Adipose tissue (tissue), 3 donors: ENCODE results near the gene PDE4B. TPM values are rescaled to one million over a fixed set of nuclear protein-coding genes. Genes with fewer than 3 reads are reported as not detected.

Experiments
- H3K27ac ChIP-seq: one replicate; pipeline ENCODE4 v1.5.1; 2013; ENCODE audit warnings: low read depth, low read length
- WGBS, 3 donors: extraction: QIAGEN DNeasy Blood & Tissue Kit; methylation state at CpG; one replicate each; pipeline ENCODE4 v1.1.7; 2013; 5-methylcytosine and 5-hydroxymethylcytosine counted together
- polyA plus RNA-seq, 3 donors: library from polyadenylated mRNA; stranded (reverse); fragments of 200-250 nt; gene quantifications; one replicate each; pipeline ENCODE4 v1.2.3, GENCODE V29; 2013
- donor health status: healthy with polysubstance abuse.
- donor health status: Bipolar disorder and iron deficiency.
- donor health status: healthy.

PDE4B gene
- polyA plus RNA-seq, 3 donors, result 1.3 to 10.0 (median 9.4) TPM

- H3K27ac ChIP-seq, result no peak overlapping the region
- 53 to 66% (median 62%) methylated on average over 1 of the region's 1 CpG for WGBS, 3 donors
Observed at GRCh38 chr1:66274634-66275033, 481.9 kb downstream of the PDE4B start.

- no peak overlapping the region for H3K27ac ChIP-seq
- WGBS, 3 donors, result 73 to 96% (median 87%) methylated on average over 1 of the region's 1 CpG
Observed at GRCh38 chr1:66275083-66275482, 482.4 kb downstream of the PDE4B start.

- H3K27ac ChIP-seq, result no peak overlapping the region
- 45 to 54% (median 50%) methylated on average over 5 of the region's 5 CpGs for WGBS, 3 donors
Observed at GRCh38 chr1:66275601-66276023, 482.9 kb downstream of the PDE4B start.

GRCh38 chr1:66276218-66276617, 483.5 kb downstream of the PDE4B start:
- 63 to 85% (median 65%) methylated on average over 3 of the region's 3 CpGs for WGBS, 3 donors
- no peak overlapping the region for H3K27ac ChIP-seq

GRCh38 chr1:66278260-66279021, 485.7 kb downstream of the PDE4B start:
- 42 to 69% (median 66%) methylated on average over 7 of the region's 7 CpGs for WGBS, 3 donors
- H3K27ac ChIP-seq, result no peak overlapping the region

GRCh38 chr1:66281808-66282207, 489.1 kb downstream of the PDE4B start:
- no peak overlapping the region for H3K27ac ChIP-seq
- WGBS, 3 donors, result 81 to 98% (median 96%) methylated on average over 3 of the region's 3 CpGs

GRCh38 chr1:66282343-66282852, 489.7 kb downstream of the PDE4B start:
- no peak overlapping the region for H3K27ac ChIP-seq
- WGBS, 3 donors, result 45 to 56% (median 52%) methylated on average over 2 of the region's 2 CpGs

- 91 to 98% (median 96%) methylated on average over 3 of the region's 3 CpGs for WGBS, 3 donors
- no peak overlapping the region for H3K27ac ChIP-seq
Observed at GRCh38 chr1:66282891-66283621, 490.4 kb downstream of the PDE4B start.

- no peak overlapping the region for H3K27ac ChIP-seq
- WGBS, 3 donors, result 77 to 91% (median 81%) methylated on average over 2 of the region's 2 CpGs
Observed at GRCh38 chr1:66283622-66284041, 490.9 kb downstream of the PDE4B start.

- no peak overlapping the region for H3K27ac ChIP-seq
- 60 to 85% (median 79%) methylated on average over 2 of the region's 2 CpGs for WGBS, 3 donors
Observed at GRCh38 chr1:66284746-66285145, 492.1 kb downstream of the PDE4B start.

GRCh38 chr1:66285618-66286270, 493.0 kb downstream of the PDE4B start:
- 63 to 68% (median 64%) methylated on average over 2 of the region's 2 CpGs for WGBS, 3 donors
- no peak overlapping the region for H3K27ac ChIP-seq

GRCh38 chr1:66286307-66286706, 493.6 kb downstream of the PDE4B start:
- no peak overlapping the region for H3K27ac ChIP-seq

GRCh38 chr1:66288048-66288447, 495.4 kb downstream of the PDE4B start:
- no peak overlapping the region for H3K27ac ChIP-seq
- WGBS, 3 donors, result 45 to 74% (median 69%) methylated on average over 2 of the region's 2 CpGs

GRCh38 chr1:66290761-66291530, 498.3 kb downstream of the PDE4B start:
- 44 to 63% (median 48%) methylated on average over 1 of the region's 1 CpG for WGBS, 3 donors
- no peak overlapping the region for H3K27ac ChIP-seq

- H3K27ac ChIP-seq, result no peak overlapping the region
- WGBS, 3 donors, result 39 to 82% (median 73%) methylated on average over 1 of the region's 1 CpG
Observed at GRCh38 chr1:66291531-66291864, 498.8 kb downstream of the PDE4B start.

- H3K27ac ChIP-seq, result no peak overlapping the region
- 73 to 97% (median 96%) methylated on average over 2 of the region's 2 CpGs for WGBS, 3 donors
Observed at GRCh38 chr1:66292305-66292704, 499.6 kb downstream of the PDE4B start.

GRCh38 chr1:66292944-66293343, 500.2 kb downstream of the PDE4B start:
- WGBS, 3 donors, result 31 to 92% (median 82%) methylated on average over 3 of the region's 3 CpGs
- H3K27ac ChIP-seq, result no peak overlapping the region

GRCh38 chr1:66294707-66295370, 502.1 kb downstream of the PDE4B start:
- 60 to 81% (median 78%) methylated on average over 2 of the region's 2 CpGs for WGBS, 3 donors
- H3K27ac ChIP-seq, result no peak overlapping the region
